ENCODE data around the gene SH3RF3.

Gene SH3RF3

GRCh38 chr2:109512076-109512475 is 383.1 kb downstream of the SH3RF3 start:
- H3K4me2 ChIP-seq: peak overlapping the region in 7 of 11 experiments; percentile 53 to 92 (median 84); a peak in 13 of 22 replicates
- peaks cover 31 to 100% (median 84%) of the 10 kb centered on the region in 10 experiments for H3K4me1 ChIP-seq
- H4K20me1 ChIP-seq: peaks cover 0 to 26% (median 0%) of the 10 kb centered on the region in 11 experiments; a peak in 5 of 22 replicates
- H3K36me3 ChIP-seq: no peaks in the 10 kb centered on the region
- no peak overlapping the region for H3K27ac ChIP-seq
- TF ChIP-seq Cebpa-rat (IDR thresholded peaks at IDR 0.05): no peak
- no peak overlapping the region for H3K4me3 ChIP-seq
- peaks cover 0 to 4% (median 0%) of the 10 kb centered on the region in 11 experiments; a peak in 2 of 22 replicates for H3K9me3 ChIP-seq (replicated peaks in 1 of 11)
- H3K9ac ChIP-seq: no peak overlapping the region
- no peaks in the 10 kb centered on the region; a peak in 1 of 22 replicates for H3K27me3 ChIP-seq

DNA sequence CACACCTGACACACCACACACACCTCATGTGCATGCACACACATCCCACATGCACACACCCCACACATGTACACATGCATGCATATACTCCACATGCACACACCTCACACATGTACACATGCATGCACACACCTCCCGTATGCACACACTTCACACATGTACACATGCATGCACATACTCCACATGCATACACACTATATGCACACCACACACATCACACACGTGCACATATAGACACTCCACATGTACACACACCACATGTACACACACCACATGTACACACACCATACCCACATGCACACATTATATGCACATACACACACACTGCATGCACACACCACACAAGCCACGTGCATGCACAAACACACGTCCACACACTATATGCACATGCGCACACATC is 384.2 kb downstream of the SH3RF3 start:
- TF ChIP-seq Cebpa-rat (IDR thresholded peaks at IDR 0.05): no peak
- H3K4me1 ChIP-seq: peaks cover 19 to 100% (median 83%) of the 10 kb centered on the region in 10 experiments
- H3K27me3 ChIP-seq: no peaks in the 10 kb centered on the region; a peak in 1 of 22 replicates
- peak overlapping the region in 10 of 11 experiments; percentile 48 to 92 (median 74); a peak in 20 of 22 replicates for H3K4me2 ChIP-seq
- H3K9ac ChIP-seq: no peak overlapping the region
- H3K27ac ChIP-seq: no peak overlapping the region
- H4K20me1 ChIP-seq: peaks cover 0 to 26% (median 0%) of the 10 kb centered on the region in 11 experiments; a peak in 5 of 22 replicates
- H3K4me3 ChIP-seq: no peak overlapping the region
- H3K9me3 ChIP-seq (replicated peaks in 1 of 11): peaks cover 0 to 4% (median 0%) of the 10 kb centered on the region in 11 experiments; a peak in 2 of 22 replicates
- H3K36me3 ChIP-seq: no peaks in the 10 kb centered on the region

GRCh38 chr2:109513749-109514588 is 385.0 kb downstream of the SH3RF3 start:
- H3K27ac ChIP-seq: peak overlapping the region in 4 of 11 experiments; percentile 46 to 61 (median 50); a peak in 6 of 22 replicates
- H3K4me2 ChIP-seq: peak overlapping the region; percentile 48 to 92 (median 67)
- peaks cover 0 to 26% (median 0%) of the 10 kb centered on the region in 11 experiments; a peak in 5 of 22 replicates for H4K20me1 ChIP-seq
- no peak overlapping the region for H3K4me3 ChIP-seq
- H3K27me3 ChIP-seq: no peaks in the 10 kb centered on the region; a peak in 1 of 22 replicates
- TF ChIP-seq Cebpa-rat (IDR thresholded peaks at IDR 0.05): peak in 2 of 11 experiments; percentile 12 to 62; a peak in 2 of 22 replicates
- peaks cover 12 to 99% (median 77%) of the 10 kb centered on the region in 10 experiments for H3K4me1 ChIP-seq
- H3K9me3 ChIP-seq (replicated peaks in 1 of 11): peaks cover 0 to 4% (median 0%) of the 10 kb centered on the region in 11 experiments; a peak in 2 of 22 replicates
- H3K9ac ChIP-seq: peak overlapping the region in 6 of 11 experiments; percentile 18 to 48 (median 34); a peak in 8 of 22 replicates
- H3K36me3 ChIP-seq: no peaks in the 10 kb centered on the region

DNA sequence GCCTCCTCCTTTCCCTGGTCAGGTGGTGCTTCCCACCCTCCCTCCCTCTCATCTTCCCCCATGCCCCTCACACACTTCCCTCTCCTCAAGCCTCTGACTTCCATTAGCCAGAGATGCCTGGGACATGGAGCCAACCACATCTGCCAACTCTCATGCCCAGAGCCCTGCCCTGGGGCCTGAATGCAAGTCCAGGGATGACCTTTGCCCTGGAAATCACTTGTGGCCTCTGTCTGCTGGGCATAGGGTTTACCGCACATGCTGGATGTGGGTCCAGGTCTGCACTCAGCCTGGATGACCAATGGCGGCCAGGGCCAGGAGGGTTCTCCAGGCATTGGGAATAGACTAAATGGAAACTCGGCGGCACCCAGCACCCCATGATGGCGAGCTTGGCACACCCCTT is 385.9 kb downstream of the SH3RF3 start:
- peak overlapping the region in 8 of 11 experiments; percentile 34 to 92 (median 82); a peak in 15 of 22 replicates for H3K4me2 ChIP-seq
- TF ChIP-seq Cebpa-rat (IDR thresholded peaks at IDR 0.05): no peak

GRCh38 chr2:109516445-109517117 is 387.6 kb downstream of the SH3RF3 start:
- peak overlapping the region in 5 of 11 experiments; percentile 10 to 51 (median 36); a peak in 5 of 22 replicates for H3K4me2 ChIP-seq

More for the DNA sequence above, 385.9 kb downstream of the SH3RF3 start:
- H3K4me1 ChIP-seq: peaks cover 11 to 99% (median 74%) of the 10 kb centered on the region in 10 experiments
- H3K36me3 ChIP-seq: no peaks in the 10 kb centered on the region
- no peak overlapping the region for H3K4me3 ChIP-seq
- peaks cover 0 to 26% (median 0%) of the 10 kb centered on the region in 11 experiments; a peak in 5 of 22 replicates for H4K20me1 ChIP-seq
- H3K9me3 ChIP-seq (replicated peaks in 1 of 11): no peaks in the 10 kb centered on the region
- H3K27ac ChIP-seq: peak overlapping the region in 1 of 11 experiments; percentile 61; a peak in 1 of 22 replicates
- no peaks in the 10 kb centered on the region; a peak in 1 of 22 replicates for H3K27me3 ChIP-seq
- H3K9ac ChIP-seq: no peak overlapping the region

GRCh38 chr2:109517118-109517889 is 388.3 kb downstream of the SH3RF3 start:
- no peak for TF ChIP-seq Cebpa-rat (IDR thresholded peaks at IDR 0.05)

More at GRCh38 chr2:109516445-109517117, 387.6 kb downstream of the SH3RF3 start:
- Histone ChIP-seq H4K20me1 (peaks cover 0 to 14% (median 0%) of the 10 kb centered on the region in 11 experiments; a peak in 2 of 22 replicates), H3K36me3 (no peaks in the 10 kb centered on the region), H3K27ac (no peak overlapping the region), H3K9ac (no peak overlapping the region), H3K9me3 (replicated peaks in 1 of 11) (no peaks in the 10 kb centered on the region), H3K27me3 (no peaks in the 10 kb centered on the region; a peak in 1 of 22 replicates), H3K4me1 (peaks cover 11 to 91% (median 59%) of the 10 kb centered on the region in 10 experiments), H3K4me3 (no peak overlapping the region)
- TF ChIP-seq Cebpa-rat (IDR thresholded peaks at IDR 0.05): no peak

DNA sequence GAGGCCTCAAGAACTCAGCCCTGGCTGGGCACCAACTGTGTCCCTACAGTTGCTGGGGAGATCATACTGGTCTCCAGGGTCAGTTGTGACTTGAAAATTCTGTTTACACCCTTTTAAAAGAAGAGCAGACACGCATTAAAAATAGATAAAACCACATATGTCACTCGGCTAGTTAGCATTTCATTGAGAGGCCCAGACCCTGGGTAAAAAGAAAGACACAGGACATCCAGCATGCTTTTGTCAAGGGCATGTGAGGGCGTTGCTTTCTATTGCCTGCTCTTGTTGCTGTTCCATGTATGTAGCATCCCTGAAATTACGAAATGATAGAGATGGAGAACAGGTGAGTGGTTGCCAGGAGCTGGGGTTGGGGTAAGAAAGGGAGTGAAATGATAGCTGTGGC is 390.5 kb downstream of the SH3RF3 start:
- no peak overlapping the region for H3K4me3 ChIP-seq
- H3K9me3 ChIP-seq (replicated peaks in 1 of 11): no peaks in the 10 kb centered on the region
- TF ChIP-seq Cebpa-rat (IDR thresholded peaks at IDR 0.05): no peak
- H4K20me1 ChIP-seq: 0 out of 22 replicates have a peak, but pooled peaks cover 0 to 4% (median 0%) of the 10 kb centered on the region in 11 experiments
- H3K36me3 ChIP-seq: no peaks in the 10 kb centered on the region
- peak overlapping the region in 8 of 11 experiments; percentile 0 to 58 (median 30); a peak in 12 of 22 replicates for H3K4me2 ChIP-seq
- H3K27me3 ChIP-seq: no peaks in the 10 kb centered on the region
- H3K4me1 ChIP-seq: peaks cover under 1 to 86% (median 48%) of the 10 kb centered on the region in 10 experiments; a peak in 18 of 20 replicates
- no peak overlapping the region for H3K27ac ChIP-seq
- no peak overlapping the region for H3K9ac ChIP-seq

More at GRCh38 chr2:109517118-109517889, 388.3 kb downstream of the SH3RF3 start:
- Histone ChIP-seq H3K4me2 (peak overlapping the region in 7 of 11 experiments; percentile 5 to 51 (median 36); a peak in 14 of 22 replicates), H3K9me3 (replicated peaks in 1 of 11) (no peaks in the 10 kb centered on the region), H3K4me1 (peaks cover 11 to 88% (median 52%) of the 10 kb centered on the region in 10 experiments), H3K4me3 (no peak overlapping the region), H4K20me1 (peaks cover 0 to 7% (median 0%) of the 10 kb centered on the region in 11 experiments; a peak in 1 of 22 replicates), H3K27me3 (no peaks in the 10 kb centered on the region; a peak in 1 of 22 replicates), H3K9ac (no peak overlapping the region; a peak in 1 of 22 replicates), H3K36me3 (no peaks in the 10 kb centered on the region), H3K27ac (no peak overlapping the region)

Data from BLaER1 treated with 17β-estradiol and CSF1 and Interleukin-3, amounts not matched to agents 10 nM and 100 nM (cell line).